LNCaP clone FGC (cell line): ENCODE measurements around the gene ADGRG7.
"Not testable (repeated sequence)": the region's sequence is repeated elsewhere in the genome, so short reads cannot be mapped to it uniquely, and the experiment has no call there.

ENCODE experiments used
- DNase-seq: peaks from one replicate; pipeline ENCODE4 v3.0.0-alpha.2; 2011; ENCODE audit warnings: low read depth
- H3K4me3 ChIP-seq: 2 replicates; pipeline ENCODE4 v1.5.1; 2011; ENCODE audit warnings: mild to moderate bottlenecking, low read depth, low read length, control low read depth
- CTCF ChIP-seq: IDR thresholded peaks from 2 replicates; pipeline ENCODE4 v1.5.1; 2012; ENCODE audit warnings: mild to moderate bottlenecking; ENCODE audit not compliant: control insufficient read depth, insufficient read depth; ENCODE audit errors: extremely low read depth

ADGRG7 gene

DNA sequence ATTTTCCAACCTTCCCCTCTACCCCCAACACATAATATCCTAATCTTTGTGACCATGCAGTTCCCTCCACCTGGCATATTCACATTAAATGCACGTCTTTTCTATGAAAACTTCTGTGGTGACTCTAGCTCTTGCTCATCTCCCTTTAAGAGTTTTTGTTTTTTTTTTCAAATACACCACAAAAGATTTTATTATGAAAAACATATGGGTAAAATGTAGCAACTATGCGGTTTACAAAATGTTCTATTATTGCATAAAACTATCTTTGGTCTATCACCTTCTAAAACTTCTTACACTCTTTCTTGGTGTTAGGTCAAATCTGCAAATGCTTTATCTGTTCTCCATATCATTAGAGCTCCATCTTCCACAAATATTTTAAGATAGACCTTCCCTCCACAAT is 38.6 kb upstream of the ADGRG7 start:
- no peak for TF ChIP-seq CTCF

GRCh38 chr3:100574536-100574935 is 34.9 kb upstream of the ADGRG7 start:
- no peak for DNase-seq
- H3K4me3 ChIP-seq = no peak overlapping the region
- no peak for TF ChIP-seq CTCF

More for the DNA sequence above, 38.6 kb upstream of the ADGRG7 start:
- no peak overlapping the region for H3K4me3 ChIP-seq
- DNase-seq = no peak

- TF ChIP-seq CTCF = no peak
- H3K4me3 ChIP-seq = no peak overlapping the region
Observed at GRCh38 chr3:100575704-100576103, 33.7 kb upstream of the ADGRG7 start.

DNA sequence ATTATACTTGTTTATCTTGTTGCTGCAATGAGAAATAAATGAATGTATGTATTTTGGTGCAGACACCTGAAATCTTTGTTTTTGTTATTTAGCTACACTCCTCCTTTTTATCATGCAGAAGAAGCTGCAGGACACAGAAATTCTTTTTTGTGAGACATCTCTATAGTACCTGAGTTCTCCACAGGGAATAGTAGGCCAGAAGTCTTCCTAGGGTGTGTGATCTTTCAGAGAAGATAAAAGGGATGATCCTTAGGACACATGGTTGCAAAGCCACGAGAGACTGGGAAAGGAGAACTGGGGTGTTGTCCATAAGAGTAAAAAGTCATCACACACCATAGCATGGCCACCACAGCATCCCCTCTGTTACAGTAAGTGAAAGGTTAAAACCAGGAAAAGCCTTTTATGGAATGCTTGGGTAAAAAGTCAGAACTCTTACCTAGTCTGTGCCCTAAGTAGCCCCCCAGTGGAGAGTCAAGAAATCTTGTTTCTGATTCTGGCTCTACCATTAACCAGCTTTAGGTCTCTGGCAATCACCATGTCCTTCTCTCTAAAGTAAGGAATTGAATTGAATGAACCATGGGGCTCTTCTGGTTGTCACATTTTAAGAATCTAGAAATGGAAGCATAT is 31.9 kb upstream of the ADGRG7 start:
- DNase-seq = no peak
- no peak for TF ChIP-seq CTCF
- no peak overlapping the region for H3K4me3 ChIP-seq

More at GRCh38 chr3:100575704-100576103, 33.7 kb upstream of the ADGRG7 start:
- no peak for DNase-seq

- H3K4me3 ChIP-seq = no peak overlapping the region
- no peak for DNase-seq
- TF ChIP-seq CTCF = no peak
Observed at GRCh38 chr3:100578646-100579045, 30.8 kb upstream of the ADGRG7 start.

DNA sequence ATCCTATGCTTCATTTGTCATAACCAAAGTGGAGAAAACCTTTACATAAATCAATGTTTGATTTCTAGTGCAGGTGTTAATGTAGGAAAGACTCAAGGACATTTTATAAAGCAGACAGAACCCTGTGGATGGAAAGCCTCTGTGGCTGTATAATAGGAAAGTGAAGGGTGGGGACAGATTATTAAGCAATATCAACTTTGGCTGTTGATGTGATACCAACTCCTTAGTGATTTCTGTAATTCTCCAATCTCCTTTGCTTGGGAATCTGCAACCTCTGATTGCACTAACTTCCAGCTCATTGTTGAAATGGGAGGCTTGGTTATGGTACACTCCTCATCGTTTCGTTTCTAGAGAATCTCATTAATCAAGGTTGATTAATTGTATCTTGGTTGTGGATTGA is 29.3 kb upstream of the ADGRG7 start:
- no peak for DNase-seq
- no peak overlapping the region for H3K4me3 ChIP-seq
- TF ChIP-seq CTCF = no peak

- no peak for TF ChIP-seq CTCF
- H3K4me3 ChIP-seq = no peak overlapping the region
- DNase-seq = no peak
Observed at GRCh38 chr3:100581650-100582049, 27.8 kb upstream of the ADGRG7 start.

GRCh38 chr3:100582157-100582556 is 27.2 kb upstream of the ADGRG7 start:
- DNase-seq, H3K4me3 ChIP-seq: not testable (repeated sequence)
